Measurements from ENCODE around the gene VN1R5. TPM values are rescaled to one million over a fixed set of nuclear protein-coding genes. Genes with fewer than 3 reads are reported as not detected.

Gene VN1R5
- total and polyA plus RNA-seq, 9 of the 15 experiments (the other 6 are each of a cell fraction or from before 2014, with no cell fraction given) = not detected

GRCh38 chr1:247210376-247211117, 45.3 kb upstream of the VN1R5 start (continued):
- TF ChIP-seq, protein P1, sequence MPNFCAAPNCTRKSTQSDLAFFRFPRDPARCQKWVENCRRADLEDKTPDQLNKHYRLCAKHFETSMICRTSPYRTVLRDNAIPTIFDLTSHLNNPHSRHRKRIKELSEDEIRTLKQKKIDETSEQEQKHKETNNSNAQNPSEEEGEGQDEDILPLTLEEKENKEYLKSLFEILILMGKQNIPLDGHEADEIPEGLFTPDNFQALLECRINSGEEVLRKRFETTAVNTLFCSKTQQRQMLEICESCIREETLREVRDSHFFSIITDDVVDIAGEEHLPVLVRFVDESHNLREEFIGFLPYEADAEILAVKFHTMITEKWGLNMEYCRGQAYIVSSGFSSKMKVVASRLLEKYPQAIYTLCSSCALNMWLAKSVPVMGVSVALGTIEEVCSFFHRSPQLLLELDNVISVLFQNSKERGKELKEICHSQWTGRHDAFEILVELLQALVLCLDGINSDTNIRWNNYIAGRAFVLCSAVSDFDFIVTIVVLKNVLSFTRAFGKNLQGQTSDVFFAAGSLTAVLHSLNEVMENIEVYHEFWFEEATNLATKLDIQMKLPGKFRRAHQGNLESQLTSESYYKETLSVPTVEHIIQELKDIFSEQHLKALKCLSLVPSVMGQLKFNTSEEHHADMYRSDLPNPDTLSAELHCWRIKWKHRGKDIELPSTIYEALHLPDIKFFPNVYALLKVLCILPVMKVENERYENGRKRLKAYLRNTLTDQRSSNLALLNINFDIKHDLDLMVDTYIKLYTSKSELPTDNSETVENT (CRISPR knock-in tag; IDR thresholded peaks at IDR 0.05) = peak; percentile 34; the same call in 1 of the 2 replicates
- TF ChIP-seq, protein P2, sequence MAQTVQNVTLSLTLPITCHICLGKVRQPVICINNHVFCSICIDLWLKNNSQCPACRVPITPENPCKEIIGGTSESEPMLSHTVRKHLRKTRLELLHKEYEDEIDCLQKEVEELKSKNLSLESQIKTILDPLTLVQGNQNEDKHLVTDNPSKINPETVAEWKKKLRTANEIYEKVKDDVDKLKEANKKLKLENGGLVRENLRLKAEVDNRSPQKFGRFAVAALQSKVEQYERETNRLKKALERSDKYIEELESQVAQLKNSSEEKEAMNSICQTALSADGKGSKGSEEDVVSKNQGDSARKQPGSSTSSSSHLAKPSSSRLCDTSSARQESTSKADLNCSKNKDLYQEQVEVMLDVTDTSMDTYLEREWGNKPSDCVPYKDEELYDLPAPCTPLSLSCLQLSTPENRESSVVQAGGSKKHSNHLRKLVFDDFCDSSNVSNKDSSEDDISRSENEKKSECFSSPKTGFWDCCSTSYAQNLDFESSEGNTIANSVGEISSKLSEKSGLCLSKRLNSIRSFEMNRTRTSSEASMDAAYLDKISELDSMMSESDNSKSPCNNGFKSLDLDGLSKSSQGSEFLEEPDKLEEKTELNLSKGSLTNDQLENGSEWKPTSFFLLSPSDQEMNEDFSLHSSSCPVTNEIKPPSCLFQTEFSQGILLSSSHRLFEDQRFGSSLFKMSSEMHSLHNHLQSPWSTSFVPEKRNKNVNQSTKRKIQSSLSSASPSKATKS (CRISPR knock-in tag; IDR thresholded peaks at IDR 0.05) = no peak
- TF ChIP-seq RFX5 (IDR thresholded peaks at IDR 0.05; ENCODE audit: low read depth, low read length) (0 out of 2 replicates have a peak, but pooled peaks have one; percentile 64), ZNF644 (tag; IDR thresholded peaks at IDR 0.05; ENCODE audit: low read depth) (no peak), KLF13 (tag; IDR thresholded peaks at IDR 0.05; ENCODE audit: borderline replicate concordance, low read depth) (no peak), ZNF263 (CRISPR knock-in tag; IDR thresholded peaks at IDR 0.05; ENCODE audit: borderline replicate concordance) (peak; percentile 62; the same call in 1 of the 2 replicates), TOE1 (IDR thresholded peaks at IDR 0.05; ENCODE audit: borderline replicate concordance) (no peak; the same call in 1 of the 2 replicates), TOE1 (CRISPR knock-in tag; IDR thresholded peaks at IDR 0.05; ENCODE audit: borderline replicate concordance, low read depth) (no peak), WHSC1 (IDR thresholded peaks at IDR 0.05; ENCODE audit: low read length) (no peak), CHCHD3 (CRISPR knock-in tag; IDR thresholded peaks at IDR 0.05) (no peak), ZNF609 (CRISPR knock-in tag; IDR thresholded peaks at IDR 0.05; ENCODE audit: borderline replicate concordance) (no peak), ADNP (tag; IDR thresholded peaks at IDR 0.05) (no peak), ZNF12 (CRISPR knock-in tag; IDR thresholded peaks at IDR 0.05) (peak; percentile 38; the same call in 1 of the 2 replicates), NEUROD1 (IDR thresholded peaks at IDR 0.05; ENCODE audit: borderline replicate concordance, low read depth, low read length, partially characterized antibody) (peak; percentile 53), MEF2D (tag; conservative IDR thresholded peaks at IDR 0.05; ENCODE audit: low read depth) (no peak), CBFA2T2 (conservative IDR thresholded peaks at IDR 0.05) (no peak), HMG20A (CRISPR knock-in tag; conservative IDR thresholded peaks at IDR 0.05) (no peak)
- TF ChIP-seq, protein P3, sequence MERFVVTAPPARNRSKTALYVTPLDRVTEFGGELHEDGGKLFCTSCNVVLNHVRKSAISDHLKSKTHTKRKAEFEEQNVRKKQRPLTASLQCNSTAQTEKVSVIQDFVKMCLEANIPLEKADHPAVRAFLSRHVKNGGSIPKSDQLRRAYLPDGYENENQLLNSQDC (CRISPR knock-in tag; IDR thresholded peaks at IDR 0.05) = no peak

Measured in K562 (cell line).